Left hindlimb (tissue), 1 donor: ENCODE results near the gene C2CD3.
"Not testable (repeated sequence)": the region's sequence is repeated elsewhere in the genome, so short reads cannot be mapped to it uniquely, and the experiment has no call there.

Source experiments
- DNase-seq: peaks from one replicate; pipeline ENCODE4 v3.0.0-alpha.2; 2018

The C2CD3 gene

GRCh38 chr11:74120260-74121035 lies 50.4 kb downstream of the C2CD3 start:
- DNase-seq: not testable (repeated sequence)

- DNase-seq: no peak
These were observed 54.1 kb downstream of the C2CD3 start for GRCh38 chr11:74116719-74117118.

GRCh38 chr11:74112877-74113276 lies 57.9 kb downstream of the C2CD3 start:
- DNase-seq: no peak

- DNase-seq: no peak
These were observed 64.7 kb downstream of the C2CD3 start for GRCh38 chr11:74106124-74106523.

GRCh38 chr11:74102321-74102720 lies 68.5 kb downstream of the C2CD3 start:
- DNase-seq: no peak

- DNase-seq: no peak
These were observed 70.1 kb downstream of the C2CD3 start for GRCh38 chr11:74100735-74101134.

GRCh38 chr11:74100231-74100630 lies 70.6 kb downstream of the C2CD3 start:
- no peak for DNase-seq

GRCh38 chr11:74097686-74098237 lies 73.0 kb downstream of the C2CD3 start:
- no peak for DNase-seq

- no peak for DNase-seq
These were observed 76.4 kb downstream of the C2CD3 start for GRCh38 chr11:74094393-74094792.

GRCh38 chr11:74092425-74092824 lies 78.4 kb downstream of the C2CD3 start:
- DNase-seq: no peak

- no peak for DNase-seq
These were observed 79.3 kb downstream of the C2CD3 start for GRCh38 chr11:74091549-74091948.

GRCh38 chr11:74090701-74091100 lies 80.1 kb downstream of the C2CD3 start:
- no peak for DNase-seq

GRCh38 chr11:74086242-74086884 lies 84.4 kb downstream of the C2CD3 start:
- no peak for DNase-seq

GRCh38 chr11:74085542-74085892 lies 85.3 kb downstream of the C2CD3 start:
- DNase-seq: no peak

- no peak for DNase-seq
These were observed 85.8 kb downstream of the C2CD3 start for GRCh38 chr11:74084796-74085541.

GRCh38 chr11:74083927-74084326 lies 86.9 kb downstream of the C2CD3 start:
- not testable (repeated sequence) for DNase-seq

GRCh38 chr11:74081428-74081827 lies 89.4 kb downstream of the C2CD3 start:
- no peak for DNase-seq

GRCh38 chr11:74077193-74077592 lies 93.6 kb downstream of the C2CD3 start:
- DNase-seq: no peak

GRCh38 chr11:74072721-74073120 lies 98.1 kb downstream of the C2CD3 start:
- DNase-seq: no peak

GRCh38 chr11:74072286-74072685 lies 98.5 kb downstream of the C2CD3 start:
- DNase-seq: no peak

- no peak for DNase-seq
These were observed 99.9 kb downstream of the C2CD3 start for GRCh38 chr11:74070723-74071492.

GRCh38 chr11:74069146-74070046 lies 101.4 kb downstream of the C2CD3 start:
- no peak for DNase-seq
